Kidney (tissue), 14 donors: ENCODE data around the gene RAB3IP. TPM values are rescaled to one million over a fixed set of nuclear protein-coding genes. Genes with fewer than 3 reads are reported as not detected.
A peak's percentile ranks its signal among the peaks of the same experiment; 100 is the strongest.

Experiments used
- DNase-seq, 5 donors: peaks; one replicate each; pipeline ENCODE4 v3.0.0-alpha.2; 2013 to 2020
- FAIRE-seq: peaks from 2 replicates; lab custom pipeline; 2012; peaks lifted over from hg19 to GRCh38; lab: Jason Lieb, UNC
- H3K27ac ChIP-seq, 2 donors: one replicate each; pipeline ENCODE4 v1.7.0; 2013; ENCODE audit warnings: low read depth in 2 of 2, low read length in 2 of 2, inconsistent platforms in 1 of 2
- H3K27me3 ChIP-seq: one replicate; pipeline ENCODE4 v1.7.1; 2013; ENCODE audit warnings: low read length, inconsistent platforms; ENCODE audit not compliant: control insufficient read depth, insufficient read depth
- H3K36me3 ChIP-seq, 3 donors: one replicate each; pipeline versions ENCODE4 v1.7.0 to v1.7.1; 2013; ENCODE audit warnings: low read length in 3 of 3, control low read depth in 1 of 3, inconsistent platforms in 1 of 3; ENCODE audit not compliant: insufficient read depth in 3 of 3, control insufficient read depth in 2 of 3
- H3K4me1 ChIP-seq, 3 donors: one replicate each; pipeline versions ENCODE4 v1.7.0 to v1.7.1; 2013; ENCODE audit warnings: low read length in 3 of 3, inconsistent platforms in 1 of 3, low read depth in 1 of 3; ENCODE audit not compliant: control insufficient read depth in 2 of 3, insufficient read depth in 2 of 3
- H3K4me3 ChIP-seq, 3 donors: one replicate each; pipeline versions ENCODE4 v1.7.0 to v1.8.1; 2013; ENCODE audit warnings: low read length in 3 of 3, control low read depth in 1 of 3, inconsistent platforms in 1 of 3
- H3K9ac ChIP-seq, 3 donors: one replicate each; pipeline versions ENCODE4 v1.7.0 to v1.7.1; 2013; ENCODE audit warnings: low read length in 3 of 3, control low read depth in 1 of 3, inconsistent platforms in 1 of 3
- H3K9me3 ChIP-seq, 3 donors: one replicate each; pipeline versions ENCODE4 v1.7.0 to v1.7.1; 2013; ENCODE audit warnings: low read length in 3 of 3, control low read depth in 1 of 3, inconsistent platforms in 1 of 3; ENCODE audit not compliant: control insufficient read depth in 2 of 3, insufficient read depth in 1 of 3
- intact Hi-C: fragments of 100-400 bp; cut with DNase I; formaldehyde crosslinking; loops from one replicate; pipeline ENCODE4 v1.11.1; 2022
- polyA plus RNA-seq: library from polyadenylated mRNA; stranded (reverse); fragments of 350-450 nt; fragmentation: Illumina TruSeq; extraction: RNeasy Lipid Tissue Mini Kit (QIAGEN cat#74804); gene quantifications from one replicate; pipeline ENCODE4 v1.2.3, GENCODE V29; 2014; ENCODE audit warnings: low read depth, low replicate concordance; ENCODE audit not compliant: insufficient read depth
- total RNA-seq: library from RNA; stranded (reverse); fragmentation: NEBNext Ultra II Directional; extraction: Animal tissue kit (Norgen Biotek cat#: 25700); gene quantifications from one replicate; pipeline ENCODE4 v1.2.1, GENCODE V29; 2021
- TF ChIP-seq, protein P1 (sequence below): IDR thresholded peaks from 3 replicates; pipeline ENCODE4 v1.5.1; 2012; ENCODE audit warnings: mild to moderate bottlenecking, moderate library complexity, borderline replicate concordance; ENCODE audit not compliant: insufficient read depth; ENCODE audit errors: extremely low read depth
- donor health status: control.
- donor health status: control.
- donor health status: control.
- donor health status: control.
- donor health status: control.
- donor health status: DM: yes; HTN: yes; CAD: no.
- donor health status: Normal renal cell carcinoma (clear cell type).

The RAB3IP gene
- total and polyA plus RNA-seq, 2 donors from 2014 or later, result 58.4 to 73.6 TPM

DNA sequence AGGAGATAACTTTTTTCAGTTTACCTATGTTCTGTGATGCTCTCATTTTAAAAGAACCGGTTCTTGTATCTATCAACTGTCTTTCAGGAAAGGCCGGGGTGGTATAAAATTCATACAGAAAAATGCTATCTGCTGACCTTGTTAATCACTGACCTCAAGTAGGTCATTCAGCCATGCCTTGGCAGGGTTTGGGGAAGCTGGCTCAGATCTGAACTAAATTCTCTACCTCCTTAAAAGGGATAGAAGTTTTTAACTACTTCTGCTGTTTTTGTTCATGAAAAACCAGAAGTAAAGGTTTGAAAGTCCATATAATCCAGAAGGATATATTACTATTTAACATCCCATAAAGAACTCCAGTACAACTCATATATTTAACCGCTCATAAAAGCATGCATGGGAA, 96.4 kb downstream of the RAB3IP start:
- H3K27me3 ChIP-seq, result no peaks in the 10 kb centered on the region
- no peak overlapping the region for H3K4me3 ChIP-seq
- intact Hi-C loops, result no loop called here
- no peak overlapping the region for H3K9ac ChIP-seq
- no peaks in the 10 kb centered on the region for H3K9me3 ChIP-seq
- FAIRE-seq (no peak), DNase-seq (peak in 1 of 5 donors; percentile 2)
- no peak overlapping the region for H3K27ac ChIP-seq
- H3K4me1 ChIP-seq, result peaks cover 0 to 6% (median 6%) of the 10 kb centered on the region in 3 donors
- TF ChIP-seq, protein P1, sequence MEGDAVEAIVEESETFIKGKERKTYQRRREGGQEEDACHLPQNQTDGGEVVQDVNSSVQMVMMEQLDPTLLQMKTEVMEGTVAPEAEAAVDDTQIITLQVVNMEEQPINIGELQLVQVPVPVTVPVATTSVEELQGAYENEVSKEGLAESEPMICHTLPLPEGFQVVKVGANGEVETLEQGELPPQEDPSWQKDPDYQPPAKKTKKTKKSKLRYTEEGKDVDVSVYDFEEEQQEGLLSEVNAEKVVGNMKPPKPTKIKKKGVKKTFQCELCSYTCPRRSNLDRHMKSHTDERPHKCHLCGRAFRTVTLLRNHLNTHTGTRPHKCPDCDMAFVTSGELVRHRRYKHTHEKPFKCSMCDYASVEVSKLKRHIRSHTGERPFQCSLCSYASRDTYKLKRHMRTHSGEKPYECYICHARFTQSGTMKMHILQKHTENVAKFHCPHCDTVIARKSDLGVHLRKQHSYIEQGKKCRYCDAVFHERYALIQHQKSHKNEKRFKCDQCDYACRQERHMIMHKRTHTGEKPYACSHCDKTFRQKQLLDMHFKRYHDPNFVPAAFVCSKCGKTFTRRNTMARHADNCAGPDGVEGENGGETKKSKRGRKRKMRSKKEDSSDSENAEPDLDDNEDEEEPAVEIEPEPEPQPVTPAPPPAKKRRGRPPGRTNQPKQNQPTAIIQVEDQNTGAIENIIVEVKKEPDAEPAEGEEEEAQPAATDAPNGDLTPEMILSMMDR, result no peak
- H3K36me3 ChIP-seq, result no peaks in the 10 kb centered on the region

DNA sequence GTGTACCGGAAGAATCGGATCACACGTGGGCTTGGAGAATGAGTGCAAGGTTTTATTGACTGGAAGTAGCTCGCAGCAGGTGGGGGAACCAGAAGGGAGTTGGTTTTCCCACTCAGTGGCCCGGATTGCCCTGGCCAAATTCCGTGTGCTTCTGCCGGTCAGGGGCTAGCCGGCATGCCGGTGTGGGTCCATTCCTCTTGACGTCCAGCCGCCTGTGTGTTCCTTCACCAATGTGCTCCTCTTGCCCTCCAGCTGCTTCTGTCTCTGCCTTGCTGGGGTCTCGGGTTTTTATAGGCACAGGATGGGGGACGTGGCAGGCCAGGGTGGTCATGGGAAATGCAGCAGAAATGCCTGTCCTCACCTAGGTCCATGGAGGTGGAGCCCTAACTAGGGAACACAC, 97.4 kb downstream of the RAB3IP start:
- H3K9me3 ChIP-seq, result no peaks in the 10 kb centered on the region
- no peak overlapping the region for H3K4me3 ChIP-seq
- no peak overlapping the region for H3K9ac ChIP-seq
- H3K27ac ChIP-seq, result no peak overlapping the region
- TF ChIP-seq, protein P1, result no peak
- DNase-seq (no peak), FAIRE-seq (no peak)
- intact Hi-C loops, result no loop called here
- no peaks in the 10 kb centered on the region for H3K27me3 ChIP-seq
- H3K4me1 ChIP-seq, result peaks cover 0 to 14% (median 6%) of the 10 kb centered on the region in 3 donors
- H3K36me3 ChIP-seq, result no peaks in the 10 kb centered on the region

DNA sequence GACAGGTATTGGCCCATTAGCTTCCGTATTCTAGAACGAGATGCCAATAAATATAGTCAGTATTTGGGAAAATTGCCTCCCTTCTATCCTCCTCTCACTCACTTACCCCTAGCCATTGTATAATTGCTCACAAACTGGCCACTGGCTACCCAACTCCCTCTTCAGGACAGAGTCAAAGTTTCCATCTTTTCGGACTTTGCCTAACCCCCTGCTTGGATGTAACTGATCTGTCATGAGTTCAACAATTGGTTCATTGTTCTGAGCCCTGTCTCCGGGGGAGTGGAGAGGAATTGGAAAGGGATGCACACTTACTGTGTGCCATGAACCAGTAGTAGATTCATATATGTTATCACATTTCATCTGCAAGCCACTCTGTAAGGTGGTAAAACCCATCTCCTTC, 98.5 kb downstream of the RAB3IP start:
- intact Hi-C loops, result no loop called here
- H3K4me3 ChIP-seq, result no peak overlapping the region
- H3K36me3 ChIP-seq, result no peaks in the 10 kb centered on the region
- no peaks in the 10 kb centered on the region for H3K27me3 ChIP-seq
- DNase-seq (no peak), FAIRE-seq (no peak)
- TF ChIP-seq, protein P1, result no peak
- peaks cover 0 to 15% (median 6%) of the 10 kb centered on the region in 3 donors for H3K4me1 ChIP-seq
- H3K9ac ChIP-seq, result no peak overlapping the region
- no peak overlapping the region for H3K27ac ChIP-seq
- no peaks in the 10 kb centered on the region for H3K9me3 ChIP-seq
